ENCODE data around the gene ZNF695.
A peak's percentile ranks its signal among the peaks of the same experiment; 100 is the strongest.

ZNF695 gene

GRCh38 chr1:246959944-246960693 lies 47.7 kb downstream of the ZNF695 start:
- peak; percentile 10 for DNase-seq (ENCODE audit: low read depth)
- no peak overlapping the region for H3K4me3 ChIP-seq (ENCODE audit: low read depth, low read length)
- no peak for TF ChIP-seq CTCF (IDR thresholded peaks at IDR 0.05; ENCODE audit: low read depth, low read length, missing control alignments)

DNA sequence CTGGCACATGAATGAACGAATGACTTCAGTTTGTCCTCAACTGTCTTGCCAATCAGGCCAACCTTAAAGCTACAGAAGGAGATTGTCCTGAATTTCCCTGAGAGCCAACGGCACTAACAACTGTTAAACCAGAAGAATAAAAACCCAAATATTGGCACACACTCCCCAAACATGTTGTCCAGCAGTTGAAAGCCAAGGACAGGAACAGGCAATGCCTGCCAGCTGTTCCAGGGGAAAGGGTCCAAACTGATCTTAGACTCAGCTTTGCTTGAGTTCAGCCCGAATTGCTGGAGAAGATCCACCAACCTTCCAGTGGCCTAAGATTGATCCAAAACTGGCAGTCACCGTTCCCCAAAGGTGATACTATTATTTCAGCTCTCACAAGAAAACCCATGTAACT lies 53.7 kb downstream of the ZNF695 start:
- no peak overlapping the region for H3K4me3 ChIP-seq (ENCODE audit: low read depth, low read length)
- no peak for DNase-seq (ENCODE audit: low read depth)
- TF ChIP-seq CTCF (IDR thresholded peaks at IDR 0.05; ENCODE audit: low read depth, low read length, missing control alignments): no peak

DNA sequence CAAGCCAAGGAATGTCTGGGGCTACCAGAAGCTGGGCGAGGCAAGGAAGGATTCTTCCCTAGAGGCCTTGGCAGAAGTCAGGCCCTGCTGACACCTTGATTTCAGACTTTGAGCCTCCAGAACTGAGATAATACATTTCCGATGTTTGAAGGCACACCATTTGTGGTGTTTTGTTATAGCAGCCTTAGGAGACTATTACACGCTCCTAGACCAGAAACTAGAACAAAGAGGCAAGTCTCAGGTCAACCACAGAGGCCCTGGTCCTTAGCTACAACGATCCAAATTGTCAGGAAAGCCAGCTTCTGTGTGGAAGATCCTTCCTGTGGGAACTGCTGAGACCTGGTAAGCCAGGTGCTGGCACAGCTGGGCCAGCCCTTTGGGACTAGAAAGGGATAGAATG lies 56.4 kb downstream of the ZNF695 start:
- no peak overlapping the region for H3K4me3 ChIP-seq (ENCODE audit: low read depth, low read length)
- TF ChIP-seq CTCF (IDR thresholded peaks at IDR 0.05; ENCODE audit: low read depth, low read length, missing control alignments): no peak
- no peak for DNase-seq (ENCODE audit: low read depth)

GRCh38 chr1:246949956-246950355 lies 57.9 kb downstream of the ZNF695 start:
- no peak for TF ChIP-seq CTCF (IDR thresholded peaks at IDR 0.05; ENCODE audit: low read depth, low read length, missing control alignments)
- DNase-seq (ENCODE audit: low read depth): no peak
- H3K4me3 ChIP-seq (ENCODE audit: low read depth, low read length): no peak overlapping the region

- no peak for TF ChIP-seq CTCF (IDR thresholded peaks at IDR 0.05; ENCODE audit: low read depth, low read length, missing control alignments)
- H3K4me3 ChIP-seq (ENCODE audit: low read depth, low read length): no peak overlapping the region
- no peak for DNase-seq (ENCODE audit: low read depth)
Measured at GRCh38 chr1:246947255-246947654, 60.6 kb downstream of the ZNF695 start.

GRCh38 chr1:246946366-246946765 lies 61.5 kb downstream of the ZNF695 start:
- no peak for DNase-seq (ENCODE audit: low read depth)
- no peak for TF ChIP-seq CTCF (IDR thresholded peaks at IDR 0.05; ENCODE audit: low read depth, low read length, missing control alignments)
- no peak overlapping the region for H3K4me3 ChIP-seq (ENCODE audit: low read depth, low read length)
